Measurements from ENCODE around the gene CRYGN.
A peak's percentile ranks its signal among the peaks of the same experiment; 100 is the strongest.

The CRYGN gene

DNA sequence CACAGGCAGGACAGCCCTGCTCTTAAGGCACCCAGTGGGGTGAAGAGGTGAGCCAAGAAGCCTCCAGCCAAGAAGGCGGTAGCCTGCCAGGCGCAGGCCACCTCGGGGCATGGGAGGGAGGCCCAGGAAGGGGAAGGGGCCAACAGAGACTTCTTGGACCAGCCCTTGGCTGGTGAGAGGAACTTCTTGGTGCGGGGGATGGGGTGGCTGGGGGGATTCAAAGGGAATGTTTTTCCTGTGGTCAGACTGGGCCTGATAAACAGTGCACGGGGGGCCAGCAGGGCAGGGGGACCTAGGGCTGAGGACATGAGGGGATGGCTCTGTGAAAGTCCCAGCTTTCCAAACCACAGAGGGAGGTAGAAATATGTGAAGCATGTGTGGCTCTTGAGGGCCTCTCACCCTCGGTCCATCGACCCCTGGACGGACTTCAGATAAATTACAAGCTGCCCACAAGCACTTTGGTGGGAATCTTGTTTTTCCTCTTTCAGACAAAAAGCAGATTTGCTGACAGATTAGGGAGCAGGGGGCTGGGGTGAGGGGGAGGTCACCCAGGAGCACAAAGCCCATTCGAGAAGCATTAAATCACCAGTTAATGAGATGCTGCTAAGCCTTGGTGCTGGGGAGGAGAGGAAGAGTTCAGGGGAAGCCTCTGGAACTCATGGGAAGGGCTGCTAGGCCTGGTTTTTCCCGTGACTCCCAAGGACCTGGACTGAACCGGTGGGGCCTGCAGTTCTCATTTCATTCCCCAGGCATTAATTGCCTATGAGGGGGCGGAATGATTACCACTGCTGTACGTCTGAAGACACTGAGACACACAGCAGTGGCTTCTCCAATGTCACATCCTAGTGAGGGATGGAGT lies 11.3 kb downstream of the CRYGN start:
- CTCF ChIA-PET, result no interaction called here
- no peak for DNase-seq (ENCODE audit: extremely low spot score)
- TF ChIP-seq, protein P1, sequence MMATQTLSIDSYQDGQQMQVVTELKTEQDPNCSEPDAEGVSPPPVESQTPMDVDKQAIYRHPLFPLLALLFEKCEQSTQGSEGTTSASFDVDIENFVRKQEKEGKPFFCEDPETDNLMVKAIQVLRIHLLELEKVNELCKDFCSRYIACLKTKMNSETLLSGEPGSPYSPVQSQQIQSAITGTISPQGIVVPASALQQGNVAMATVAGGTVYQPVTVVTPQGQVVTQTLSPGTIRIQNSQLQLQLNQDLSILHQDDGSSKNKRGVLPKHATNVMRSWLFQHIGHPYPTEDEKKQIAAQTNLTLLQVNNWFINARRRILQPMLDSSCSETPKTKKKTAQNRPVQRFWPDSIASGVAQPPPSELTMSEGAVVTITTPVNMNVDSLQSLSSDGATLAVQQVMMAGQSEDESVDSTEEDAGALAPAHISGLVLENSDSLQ (IDR thresholded peaks at IDR 0.05), result no peak
- no peak for TF ChIP-seq HDGF (IDR thresholded peaks at IDR 0.05; ENCODE audit: borderline replicate concordance)
- TF ChIP-seq FOXM1 (IDR thresholded peaks at IDR 0.05; ENCODE audit: borderline replicate concordance), result no peak
- no peak for TF ChIP-seq ARNT (IDR thresholded peaks at IDR 0.05)
- no peak for TF ChIP-seq ZNF384 (IDR thresholded peaks at IDR 0.05)
- no peak for TF ChIP-seq LEF1 (IDR thresholded peaks at IDR 0.05; ENCODE audit: borderline replicate concordance)
- no peak for TF ChIP-seq ELF4 (IDR thresholded peaks at IDR 0.05)
- TF ChIP-seq TARDBP (IDR thresholded peaks at IDR 0.05), result no peak
- TF ChIP-seq FOXA1 (IDR thresholded peaks at IDR 0.05), result no peak
- POLR2A ChIA-PET, result no interaction called here

DNA sequence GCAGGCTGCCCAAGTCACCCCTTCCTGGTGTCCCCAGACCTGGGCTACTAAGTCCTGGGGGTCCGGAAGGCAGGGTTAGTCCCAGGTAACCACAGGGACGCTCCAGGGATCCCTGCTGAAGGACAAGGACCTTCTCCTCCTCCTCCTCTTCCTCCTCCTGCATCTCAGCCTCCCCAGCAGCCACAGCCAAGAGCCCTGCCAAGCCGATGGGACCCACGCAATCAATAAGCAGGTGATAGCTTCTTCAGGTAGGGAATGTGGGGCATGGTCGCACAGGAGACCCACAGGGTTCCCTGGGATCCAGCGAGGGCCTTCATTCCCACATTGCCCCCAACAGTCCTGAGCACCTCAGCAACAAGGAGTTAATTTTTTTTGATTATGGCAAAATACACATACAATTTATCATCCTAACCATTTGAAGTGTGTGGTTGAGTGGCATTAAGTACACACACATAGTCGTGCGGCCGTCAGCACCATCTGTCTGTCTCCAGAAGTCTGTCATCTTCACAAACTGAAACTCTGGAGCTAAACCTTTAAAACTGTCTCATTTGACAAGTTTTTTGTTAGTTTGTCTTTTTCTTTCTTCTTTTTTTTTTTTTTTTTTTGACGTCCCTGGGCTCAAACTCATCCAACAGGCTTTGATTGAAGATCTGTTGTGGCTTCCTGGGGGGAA lies 12.1 kb downstream of the CRYGN start:
- CTCF ChIA-PET, result interaction anchor here (1.6 kb wide), 1 partner anchor 25 kb away, joined by 5 read pairs; no protein-coding TSS in a partner anchor
- TF ChIP-seq, protein P1 (IDR thresholded peaks at IDR 0.05), result no peak
- TF ChIP-seq HDGF (IDR thresholded peaks at IDR 0.05; ENCODE audit: borderline replicate concordance) (no peak), SP1 (IDR thresholded peaks at IDR 0.05) (no peak), ELF4 (IDR thresholded peaks at IDR 0.05) (no peak), ARNT (IDR thresholded peaks at IDR 0.05) (no peak), FOXA1 (IDR thresholded peaks at IDR 0.05) (no peak), L3MBTL2 (conservative IDR thresholded peaks at IDR 0.05) (no peak)
- DNase-seq (ENCODE audit: extremely low spot score), result no peak
- POLR2A ChIA-PET, result no interaction called here

DNA sequence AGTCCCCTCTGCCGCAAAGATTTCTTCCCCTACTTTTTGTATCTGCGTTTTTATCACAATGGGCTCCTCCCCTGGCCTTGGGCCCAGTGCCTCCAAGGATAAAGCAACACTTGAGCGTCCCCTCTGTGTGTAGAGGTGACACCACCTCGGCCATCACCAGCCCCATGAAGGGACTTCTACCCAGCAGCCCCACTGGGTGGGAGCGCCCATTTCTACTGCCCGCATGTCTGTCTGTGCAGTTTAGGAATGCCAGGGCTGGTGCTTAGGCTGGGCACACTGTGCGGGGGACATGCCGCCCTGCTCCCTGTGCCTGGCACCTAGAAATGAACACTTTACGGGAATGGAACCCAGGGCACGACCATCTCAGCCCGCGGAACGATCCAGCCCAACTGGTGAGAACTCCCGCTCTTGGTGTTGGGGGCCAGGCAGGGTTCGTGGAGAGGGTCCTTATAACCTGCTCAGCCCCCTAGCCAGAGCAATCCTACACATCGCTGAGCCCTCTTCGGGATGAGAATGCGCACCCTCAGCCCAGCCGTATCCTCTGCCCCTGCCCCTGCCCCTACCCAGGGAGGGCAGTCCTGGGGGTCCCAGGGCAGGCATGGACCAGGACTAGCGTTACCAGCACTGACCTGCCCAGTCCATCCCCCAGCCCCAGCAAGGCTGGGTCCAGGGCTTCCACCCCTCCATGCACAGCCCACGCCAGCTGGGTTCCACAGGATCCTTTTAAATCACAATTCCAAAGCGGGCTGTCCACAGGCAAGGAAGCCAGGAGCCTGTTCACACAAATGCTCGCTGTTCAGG lies 12.8 kb downstream of the CRYGN start:
- no peak for TF ChIP-seq FOXK2 (IDR thresholded peaks at IDR 0.05)
- TF ChIP-seq, protein P1 (IDR thresholded peaks at IDR 0.05), result no peak
- TF ChIP-seq FOXA1 (IDR thresholded peaks at IDR 0.05), result no peak
- no peak for TF ChIP-seq HDGF (IDR thresholded peaks at IDR 0.05; ENCODE audit: borderline replicate concordance)
- TF ChIP-seq SP1 (IDR thresholded peaks at IDR 0.05), result no peak
- no peak for TF ChIP-seq ARNT (IDR thresholded peaks at IDR 0.05)
- no peak for TF ChIP-seq NFRKB (IDR thresholded peaks at IDR 0.05)
- TF ChIP-seq ZNF384 (IDR thresholded peaks at IDR 0.05), result no peak
- TF ChIP-seq L3MBTL2 (conservative IDR thresholded peaks at IDR 0.05), result no peak
- TF ChIP-seq SUZ12 (IDR thresholded peaks at IDR 0.05), result no peak
- TF ChIP-seq BHLHE40 (IDR thresholded peaks at IDR 0.05; ENCODE audit: borderline replicate concordance), result no peak
- TF ChIP-seq FOXM1 (IDR thresholded peaks at IDR 0.05; ENCODE audit: borderline replicate concordance), result no peak
- no peak for TF ChIP-seq TARDBP (IDR thresholded peaks at IDR 0.05)
- TF ChIP-seq ELF4 (IDR thresholded peaks at IDR 0.05), result no peak
- TF ChIP-seq LEF1 (IDR thresholded peaks at IDR 0.05; ENCODE audit: borderline replicate concordance), result no peak
- TF ChIP-seq CTBP1 (IDR thresholded peaks at IDR 0.05; ENCODE audit: borderline replicate concordance), result no peak
- ChIA-PET CTCF (interaction anchor here (1.0 to 1.6 kb wide), 2 partner anchors 25 to 111 kb away, joined by 4 to 5 read pairs; no protein-coding TSS in a partner anchor), POLR2A (interaction anchor here (1.5 kb wide), 1 partner anchor 21 kb away, joined by 4 read pairs; no protein-coding TSS in a partner anchor)
- no peak for DNase-seq (ENCODE audit: extremely low spot score)

DNA sequence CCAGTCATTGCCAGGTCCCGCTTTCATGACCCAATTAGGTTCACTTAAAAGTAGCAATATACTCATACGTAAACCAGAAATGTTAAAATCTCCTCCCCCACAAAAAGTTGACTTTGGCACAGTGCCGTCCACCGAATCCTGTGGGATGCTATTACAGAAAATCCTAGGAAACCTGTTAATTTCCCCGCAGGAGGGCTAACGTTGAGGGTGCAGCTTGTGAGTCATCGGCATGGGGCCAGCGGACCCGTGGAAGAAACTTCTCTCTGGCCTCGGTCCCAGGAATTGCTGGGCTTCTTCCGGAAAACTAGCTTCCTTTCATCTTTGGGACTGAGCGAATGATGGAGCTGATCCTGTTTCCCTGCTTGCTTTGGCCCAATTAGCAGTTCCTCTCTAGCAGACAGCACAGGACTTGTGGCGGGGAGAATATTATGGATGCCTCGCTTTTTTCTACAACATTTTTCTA lies 13.5 kb downstream of the CRYGN start:
- TF ChIP-seq SP1 (IDR thresholded peaks at IDR 0.05) (no peak), FOXK2 (IDR thresholded peaks at IDR 0.05) (no peak), TARDBP (IDR thresholded peaks at IDR 0.05) (no peak), LEF1 (IDR thresholded peaks at IDR 0.05; ENCODE audit: borderline replicate concordance) (no peak), ARNT (IDR thresholded peaks at IDR 0.05) (no peak), ZNF384 (IDR thresholded peaks at IDR 0.05) (no peak), NFRKB (IDR thresholded peaks at IDR 0.05) (no peak)
- DNase-seq (ENCODE audit: extremely low spot score), result peak; percentile 63
- CTCF ChIA-PET, result interaction anchor here (0.7 to 1.6 kb wide), 3 partner anchors 26 to 333 kb away, joined by 4 to 5 read pairs (median 4); no protein-coding TSS in a partner anchor
- POLR2A ChIA-PET, result interaction anchor here (1.5 kb wide), 1 partner anchor 21 kb away, joined by 4 read pairs; no protein-coding TSS in a partner anchor

- POLR2A ChIA-PET, result interaction anchor here (1.5 kb wide), 1 partner anchor 22 kb away, joined by 4 read pairs; no protein-coding TSS in a partner anchor
- CTCF ChIA-PET, result interaction anchor here (0.7 to 1.6 kb wide), 3 partner anchors 27 to 333 kb away, joined by 4 to 5 read pairs (median 4); no protein-coding TSS in a partner anchor
- no peak for DNase-seq (ENCODE audit: extremely low spot score)
- TF ChIP-seq BHLHE40 (IDR thresholded peaks at IDR 0.05; ENCODE audit: borderline replicate concordance) (no peak), SUZ12 (IDR thresholded peaks at IDR 0.05) (no peak), L3MBTL2 (conservative IDR thresholded peaks at IDR 0.05) (no peak), SP1 (IDR thresholded peaks at IDR 0.05) (no peak), TARDBP (IDR thresholded peaks at IDR 0.05) (no peak), HDGF (IDR thresholded peaks at IDR 0.05; ENCODE audit: borderline replicate concordance) (no peak), LEF1 (IDR thresholded peaks at IDR 0.05; ENCODE audit: borderline replicate concordance) (no peak), ZNF384 (IDR thresholded peaks at IDR 0.05) (no peak)
- TF ChIP-seq, protein P1 (IDR thresholded peaks at IDR 0.05), result no peak
Observed at GRCh38 chr7:151425670-151426440, 14.1 kb downstream of the CRYGN start.

Data from HEK293T (cell line).